K562 (cell line): Measurements from ENCODE around the gene MYOCD.

Experiments used
- POLR2AphosphoS5 ChIP-seq: IDR thresholded peaks from 2 replicates; pipeline ENCODE4 v1.6.1; 2011; ENCODE audit warnings: mild to moderate bottlenecking, low read depth, low read length, moderate library complexity; ENCODE audit not compliant: control insufficient read depth, insufficient read depth
- ZBED1 ChIP-seq: IDR thresholded peaks from 2 replicates; pipeline ENCODE4 v1.6.1; 2014
- TF ChIP-seq, protein P1 (sequence below): IDR thresholded peaks from 2 replicates; pipeline ENCODE4 v1.6.1; 2014; ENCODE audit warnings: antibody characterized with exemption
- TF ChIP-seq, protein P2 (sequence below): fragments of 450-650 bp; formaldehyde crosslinking; IDR thresholded peaks from 2 replicates; pipeline ENCODE4 v1.4.0; 2020; ENCODE audit warnings: mild to moderate bottlenecking, moderate library complexity
- TF ChIP-seq, protein P3 (sequence below): fragments of 250-450 bp; sonication (Bioruptor Pico); IDR thresholded peaks from 2 replicates; pipeline ENCODE4 v1.4.0; 2020; ENCODE audit warnings: mild to moderate bottlenecking, moderate library complexity

DNA sequence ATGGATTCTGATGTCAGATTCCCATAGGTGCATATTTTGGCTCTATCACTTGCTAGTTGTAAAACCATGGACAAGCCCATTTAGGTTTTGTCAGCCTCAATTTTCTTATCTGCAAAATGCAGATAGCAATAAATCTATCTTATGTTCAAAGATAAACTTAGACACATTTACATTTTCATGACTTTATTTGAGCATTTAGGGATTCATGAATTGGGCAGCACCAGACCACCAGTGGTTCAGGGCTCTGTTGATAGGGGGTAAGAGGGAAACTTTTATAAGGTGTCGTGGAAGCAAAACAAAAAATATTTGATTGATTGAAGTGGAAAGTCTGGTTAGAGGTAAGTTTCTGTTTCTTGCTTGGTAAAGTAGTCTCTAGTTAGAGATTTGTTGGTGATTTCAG, 140.9 kb downstream of the MYOCD start:
- no peak for TF ChIP-seq POLR2AphosphoS5
- TF ChIP-seq ZBED1, result no peak
- TF ChIP-seq, protein P1, sequence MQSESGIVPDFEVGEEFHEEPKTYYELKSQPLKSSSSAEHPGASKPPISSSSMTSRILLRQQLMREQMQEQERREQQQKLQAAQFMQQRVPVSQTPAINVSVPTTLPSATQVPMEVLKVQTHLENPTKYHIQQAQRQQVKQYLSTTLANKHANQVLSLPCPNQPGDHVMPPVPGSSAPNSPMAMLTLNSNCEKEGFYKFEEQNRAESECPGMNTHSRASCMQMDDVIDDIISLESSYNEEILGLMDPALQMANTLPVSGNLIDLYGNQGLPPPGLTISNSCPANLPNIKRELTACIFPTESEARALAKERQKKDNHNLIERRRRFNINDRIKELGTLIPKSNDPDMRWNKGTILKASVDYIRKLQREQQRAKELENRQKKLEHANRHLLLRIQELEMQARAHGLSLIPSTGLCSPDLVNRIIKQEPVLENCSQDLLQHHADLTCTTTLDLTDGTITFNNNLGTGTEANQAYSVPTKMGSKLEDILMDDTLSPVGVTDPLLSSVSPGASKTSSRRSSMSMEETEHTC, result no peak
- TF ChIP-seq, protein P2, sequence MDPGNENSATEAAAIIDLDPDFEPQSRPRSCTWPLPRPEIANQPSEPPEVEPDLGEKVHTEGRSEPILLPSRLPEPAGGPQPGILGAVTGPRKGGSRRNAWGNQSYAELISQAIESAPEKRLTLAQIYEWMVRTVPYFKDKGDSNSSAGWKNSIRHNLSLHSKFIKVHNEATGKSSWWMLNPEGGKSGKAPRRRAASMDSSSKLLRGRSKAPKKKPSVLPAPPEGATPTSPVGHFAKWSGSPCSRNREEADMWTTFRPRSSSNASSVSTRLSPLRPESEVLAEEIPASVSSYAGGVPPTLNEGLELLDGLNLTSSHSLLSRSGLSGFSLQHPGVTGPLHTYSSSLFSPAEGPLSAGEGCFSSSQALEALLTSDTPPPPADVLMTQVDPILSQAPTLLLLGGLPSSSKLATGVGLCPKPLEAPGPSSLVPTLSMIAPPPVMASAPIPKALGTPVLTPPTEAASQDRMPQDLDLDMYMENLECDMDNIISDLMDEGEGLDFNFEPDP (CRISPR knock-in tag), result no peak
- TF ChIP-seq, protein P3, sequence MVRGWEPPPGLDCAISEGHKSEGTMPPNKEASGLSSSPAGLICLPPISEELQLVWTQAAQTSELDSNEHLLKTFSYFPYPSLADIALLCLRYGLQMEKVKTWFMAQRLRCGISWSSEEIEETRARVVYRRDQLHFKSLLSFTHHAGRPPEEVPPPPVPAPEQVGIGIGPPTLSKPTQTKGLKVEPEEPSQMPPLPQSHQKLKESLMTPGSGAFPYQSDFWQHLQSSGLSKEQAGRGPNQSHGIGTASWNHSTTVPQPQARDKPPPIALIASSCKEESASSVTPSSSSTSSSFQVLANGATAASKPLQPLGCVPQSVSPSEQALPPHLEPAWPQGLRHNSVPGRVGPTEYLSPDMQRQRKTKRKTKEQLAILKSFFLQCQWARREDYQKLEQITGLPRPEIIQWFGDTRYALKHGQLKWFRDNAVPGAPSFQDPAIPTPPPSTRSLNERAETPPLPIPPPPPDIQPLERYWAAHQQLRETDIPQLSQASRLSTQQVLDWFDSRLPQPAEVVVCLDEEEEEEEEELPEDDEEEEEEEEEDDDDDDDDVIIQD (CRISPR knock-in tag), result no peak
